Mucosa of descending colon (tissue), 3 donors: ENCODE measurements around the gene NEO1. TPM values are rescaled to one million over a fixed set of nuclear protein-coding genes. Genes with fewer than 3 reads are reported as not detected.

Experiments used
- ATAC-seq: fragments of 200-7000 bp; cut with Tn5 transposase; one replicate; pipeline ENCODE4 v1.9.1; 2020; ENCODE audit warnings: mild to moderate bottlenecking, moderate library complexity
- DNase-seq, 3 donors: peaks; one replicate each; pipeline ENCODE4 v3.0.0-alpha.2; 2020
- H3K36me3 ChIP-seq: fragments of 200-600 bp; one replicate; pipeline ENCODE4 v1.8.0; 2021; ENCODE audit warnings: low read depth, mild to moderate bottlenecking
- H3K4me1 ChIP-seq: fragments of 200-600 bp; one replicate; pipeline ENCODE4 v1.8.0; 2021; ENCODE audit warnings: low read depth, mild to moderate bottlenecking
- H3K4me3 ChIP-seq: fragments of 200-600 bp; one replicate; pipeline ENCODE4 v1.8.0; 2021; ENCODE audit warnings: mild to moderate bottlenecking
- H3K9me3 ChIP-seq: fragments of 200-600 bp; one replicate; pipeline ENCODE4 v1.8.0; 2021; ENCODE audit warnings: mild to moderate bottlenecking
- intact Hi-C, 2 donors: fragments of 100-400 bp; cut with DNase I in 1 of 2; cut with micrococcal nuclease in 1 of 2; formaldehyde crosslinking; loops; one replicate each; pipeline versions ENCODE4 v1.11.0 to v1.11.1; 2022; cut with DNase I, micrococcal nuclease
- total RNA-seq, 3 donors: library from RNA; stranded (reverse); fragmentation: NEBNext Ultra II Directional in 2 of 3; extraction: Animal tissue kit (Norgen Biotek cat#: 25700) in 2 of 3; gene quantifications; one replicate each; pipeline versions ENCODE4 v1.2.1 to v1.2.4, GENCODE V29; 2021 to 2023
- TF ChIP-seq, protein P1 (sequence below): fragments of 200-600 bp; IDR thresholded peaks from one replicate; pipeline ENCODE4 v1.8.0; 2022; ENCODE audit warnings: antibody characterized with exemption, mild to moderate bottlenecking
- donor health status: DM: no; HTN: no; CAD: no; lungs with moderate emphysema.
- donor health status: DM: no; HTN: no; CAD: no.
- donor health status: DM: no; HTN: yes; CAD: no.

Gene NEO1
- total RNA-seq, 3 donors from 2014 or later, result 106 to 188 (median 166) TPM

DNA sequence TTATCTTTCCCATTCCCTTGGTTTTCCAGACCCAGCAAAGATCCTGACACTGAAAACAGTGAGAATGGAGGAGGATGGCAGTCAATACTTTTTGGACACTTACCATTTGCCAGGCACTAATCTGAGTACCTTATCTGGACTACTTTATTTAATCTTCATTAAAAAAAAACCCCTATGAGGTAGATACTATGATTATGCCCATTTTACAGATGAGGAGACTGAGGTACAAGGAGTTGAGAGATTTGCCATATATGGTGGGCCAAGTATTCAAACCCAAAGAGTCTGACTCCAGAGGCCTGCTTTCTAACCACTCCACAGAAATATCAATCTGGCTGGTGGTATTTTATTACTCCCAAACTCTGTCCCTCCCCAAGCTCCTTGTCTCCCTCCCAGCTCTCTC, 296.9 kb downstream of the NEO1 start:
- Histone ChIP-seq H3K4me1 (no peaks in the 10 kb centered on the region), H3K4me3 (no peak overlapping the region), H3K36me3 (no peaks in the 10 kb centered on the region), H3K9me3 (no peaks in the 10 kb centered on the region)
- intact Hi-C loops, result no loop called here
- DNase-seq, result no peak
- TF ChIP-seq, protein P1, sequence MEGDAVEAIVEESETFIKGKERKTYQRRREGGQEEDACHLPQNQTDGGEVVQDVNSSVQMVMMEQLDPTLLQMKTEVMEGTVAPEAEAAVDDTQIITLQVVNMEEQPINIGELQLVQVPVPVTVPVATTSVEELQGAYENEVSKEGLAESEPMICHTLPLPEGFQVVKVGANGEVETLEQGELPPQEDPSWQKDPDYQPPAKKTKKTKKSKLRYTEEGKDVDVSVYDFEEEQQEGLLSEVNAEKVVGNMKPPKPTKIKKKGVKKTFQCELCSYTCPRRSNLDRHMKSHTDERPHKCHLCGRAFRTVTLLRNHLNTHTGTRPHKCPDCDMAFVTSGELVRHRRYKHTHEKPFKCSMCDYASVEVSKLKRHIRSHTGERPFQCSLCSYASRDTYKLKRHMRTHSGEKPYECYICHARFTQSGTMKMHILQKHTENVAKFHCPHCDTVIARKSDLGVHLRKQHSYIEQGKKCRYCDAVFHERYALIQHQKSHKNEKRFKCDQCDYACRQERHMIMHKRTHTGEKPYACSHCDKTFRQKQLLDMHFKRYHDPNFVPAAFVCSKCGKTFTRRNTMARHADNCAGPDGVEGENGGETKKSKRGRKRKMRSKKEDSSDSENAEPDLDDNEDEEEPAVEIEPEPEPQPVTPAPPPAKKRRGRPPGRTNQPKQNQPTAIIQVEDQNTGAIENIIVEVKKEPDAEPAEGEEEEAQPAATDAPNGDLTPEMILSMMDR, result no peak
- ATAC-seq, result no peak

DNA sequence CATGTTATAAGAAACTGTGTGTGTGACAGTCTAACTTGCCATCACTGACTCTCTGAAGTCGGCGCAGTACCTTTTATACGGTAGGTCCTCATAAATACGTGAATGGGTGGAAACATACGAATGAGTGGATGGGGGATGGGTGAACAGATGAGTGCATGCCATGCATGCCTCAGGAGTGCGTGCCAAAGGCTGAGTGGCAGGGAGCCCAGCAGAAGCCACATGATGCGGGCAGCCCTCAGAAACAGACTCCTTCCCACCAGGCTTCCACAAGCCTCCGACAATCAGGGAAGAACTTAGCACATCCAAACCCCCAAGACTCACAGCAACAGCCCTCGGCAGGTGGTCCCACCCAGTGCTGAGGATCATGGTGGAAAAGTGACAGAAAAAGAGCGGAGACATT, 299.8 kb downstream of the NEO1 start:
- Histone ChIP-seq H3K9me3 (no peaks in the 10 kb centered on the region), H3K4me1 (no peaks in the 10 kb centered on the region), H3K36me3 (no peaks in the 10 kb centered on the region), H3K4me3 (no peak overlapping the region)
- ATAC-seq (no peak), DNase-seq (no peak)
- intact Hi-C loops, result no loop called here
- TF ChIP-seq, protein P1, result no peak

DNA sequence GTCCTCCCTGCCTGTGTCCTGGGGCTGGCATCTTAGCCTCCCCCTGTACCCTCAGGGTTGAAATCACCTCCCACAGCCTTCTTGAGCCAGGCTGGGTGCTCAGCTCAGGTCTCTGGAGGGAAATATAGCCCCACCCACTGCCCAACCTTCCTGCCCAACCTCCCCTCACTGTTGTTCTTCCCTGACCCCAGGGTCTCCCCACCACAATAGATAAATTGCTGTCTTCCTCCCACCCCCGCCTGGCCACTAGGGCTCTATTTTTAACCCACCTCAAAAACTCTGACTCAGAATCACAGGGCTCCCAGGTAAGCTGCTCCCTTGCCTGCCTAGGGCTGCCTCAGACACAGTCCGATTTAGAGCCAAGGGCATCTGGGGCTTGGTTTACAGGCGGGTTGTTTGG, 301.5 kb downstream of the NEO1 start:
- peaks cover 8% of the 10 kb centered on the region for H3K4me1 ChIP-seq
- H3K4me3 ChIP-seq, result no peak overlapping the region
- intact Hi-C loops, result no loop called here
- no peaks in the 10 kb centered on the region for H3K36me3 ChIP-seq
- TF ChIP-seq, protein P1, result no peak
- no peak for DNase-seq
- H3K9me3 ChIP-seq, result no peaks in the 10 kb centered on the region
- ATAC-seq, result no peak

DNA sequence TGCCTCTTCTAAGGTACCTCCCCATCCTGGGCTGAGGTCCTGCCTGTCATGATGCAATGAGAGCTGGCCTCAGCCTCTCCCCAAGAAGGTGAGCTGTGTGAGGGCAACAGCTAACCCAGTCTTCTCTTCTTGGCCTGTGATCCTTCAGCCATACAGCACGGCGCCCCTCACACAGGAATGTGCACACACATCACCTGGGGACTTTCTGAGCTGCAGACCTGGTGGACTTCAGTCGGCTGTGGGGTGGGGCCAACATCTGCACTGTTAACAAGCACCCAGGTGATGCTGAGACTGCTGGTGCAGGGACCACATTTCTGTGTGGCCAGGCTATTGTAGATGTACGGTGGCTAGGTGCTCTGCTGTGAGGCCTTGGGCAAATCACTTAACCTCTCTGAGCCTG, 302.0 kb downstream of the NEO1 start:
- H3K9me3 ChIP-seq, result no peaks in the 10 kb centered on the region

More for the DNA sequence above, 302.0 kb downstream of the NEO1 start:
- TF ChIP-seq, protein P1, result no peak
- H3K36me3 ChIP-seq, result no peaks in the 10 kb centered on the region
- DNase-seq (no peak), ATAC-seq (no peak)
- peaks cover 9% of the 10 kb centered on the region for H3K4me1 ChIP-seq
- H3K4me3 ChIP-seq, result no peak overlapping the region
- intact Hi-C loops, result no loop called here
